Measurements from ENCODE around the gene UROC1. TPM values are rescaled to one million over a fixed set of nuclear protein-coding genes. Genes with fewer than 3 reads are reported as not detected.
A peak's percentile ranks its signal among the peaks of the same experiment; 100 is the strongest.

The UROC1 gene
- total RNA-seq, 1 experiment from 2014 or later, result not detected

- H4K5ac ChIP-seq (ENCODE audit: insufficient read length, low read depth, low read length), result no peak overlapping the region
- Mint-ChIP-seq H3K27ac (peak overlapping the region in 1 of 3 experiments; percentile 87; a peak in 1 of 7 replicates), H3K27me3 (ENCODE audit: low read depth) (no peaks in the 10 kb centered on the region), H3K4me3 (no peak overlapping the region), H3K36me3 (ENCODE audit: insufficient read depth in 1 of 3, low read depth in 3 of 3) (no peaks in the 10 kb centered on the region; a peak in 1 of 7 replicates), H3K4me1 (peaks cover 15 to 22% of the 10 kb centered on the region in 2 experiments), H3K9me3 (no peaks in the 10 kb centered on the region)
- H2AFZ ChIP-seq (ENCODE audit: low read length), result no peak overlapping the region
- H4K20me1 ChIP-seq (ENCODE audit: control insufficient read depth, insufficient read depth, insufficient read length), result no peaks in the 10 kb centered on the region
- H2BK15ac ChIP-seq (ENCODE audit: low read depth, low read length), result no peak overlapping the region
- no peak overlapping the region for H3K4ac ChIP-seq (ENCODE audit: low read depth, low read length)
- H3T11ph ChIP-seq (ENCODE audit: low read length), result no peak overlapping the region
- H4K8ac ChIP-seq (replicated peaks; ENCODE audit: insufficient read length, low read depth, low read length), result no peak overlapping the region
- WGBS (ENCODE audit: extremely low coverage, insufficient read length, low lambda C conversion rate), result no CpG with 5 or more reads among the region's 7 CpGs
- no peaks in the 10 kb centered on the region for H3K23me2 ChIP-seq (ENCODE audit: insufficient read length, low read depth, low read length, poor library complexity, severe bottlenecking)
- no peaks in the 10 kb centered on the region for H3K9me3 ChIP-seq (ENCODE audit: control insufficient read depth, low read depth, low read length)
- H3K27me3 ChIP-seq (ENCODE audit: insufficient read depth, low read length), result no peaks in the 10 kb centered on the region
- no peak overlapping the region for H3K4me2 ChIP-seq (ENCODE audit: insufficient read depth, insufficient read length, low read length)
- no peak overlapping the region for H2BK5ac ChIP-seq (ENCODE audit: insufficient read length, low read length)
- H3K56ac ChIP-seq (ENCODE audit: insufficient read length, low read depth, low read length), result no peak overlapping the region
- H3K18ac ChIP-seq (ENCODE audit: insufficient read length, low read depth, low read length), result no peak overlapping the region
- H2AK5ac ChIP-seq (ENCODE audit: insufficient read length, low read length), result no peak overlapping the region
- no peak for DNase-seq
- H2BK12ac ChIP-seq (ENCODE audit: insufficient read length, low read depth, low read length), result no peak overlapping the region
- no peak overlapping the region for H3K27ac ChIP-seq (ENCODE audit: insufficient read length, low read depth, low read length)
- H3K9ac ChIP-seq (ENCODE audit: extremely low read depth, insufficient read length, low read length), result no peak overlapping the region
- no peak overlapping the region for H3K14ac ChIP-seq (ENCODE audit: insufficient read depth, low read length)
- peaks cover 3% of the 10 kb centered on the region; the same call in 1 of the 2 replicates for H3K4me1 ChIP-seq (ENCODE audit: insufficient read depth, low read length)
- no peaks in the 10 kb centered on the region for H3K79me2 ChIP-seq (ENCODE audit: insufficient read depth, low read length)
- TF ChIP-seq CTCF (conservative IDR thresholded peaks at IDR 0.05), result no peak
- no peak overlapping the region for H4K91ac ChIP-seq (ENCODE audit: insufficient read length, low read depth, low read length)
- H2BK20ac ChIP-seq (ENCODE audit: low read depth, low read length, poor library complexity, severe bottlenecking), result no peak overlapping the region
- no peaks in the 10 kb centered on the region for H3K79me1 ChIP-seq (ENCODE audit: insufficient read depth, low read depth, low read length, poor library complexity, severe bottlenecking)
- no peak overlapping the region for H2BK120ac ChIP-seq (ENCODE audit: low read depth, low read length, poor library complexity, severe bottlenecking)
- no peak overlapping the region for H3K23ac ChIP-seq (ENCODE audit: insufficient read length, low read depth, low read length)
Observed at GRCh38 chr3:126500016-126500415, 17.6 kb downstream of the UROC1 start.
